Astrocyte of the spinal cord (primary cell): Measurements from ENCODE around the gene LOXL3.

Experiments used
- DNase-seq: peaks from one replicate; pipeline ENCODE4 v3.0.0; 2011; ENCODE audit warnings: low read depth, low spot score
- H3K4me3 ChIP-seq: 2 replicates; pipeline ENCODE4 v1.5.1; 2011; ENCODE audit warnings: low read depth, mild to moderate bottlenecking, low read length, moderate library complexity
- CTCF ChIP-seq: IDR thresholded peaks from 2 replicates; pipeline ENCODE4 v1.5.1; 2012; ENCODE audit warnings: low read depth, mild to moderate bottlenecking, low read length, inconsistent platforms
- in situ Hi-C: cut with HindIII; loops from 2 replicates; pipeline ENCODE4 v1.10.0; 2017; ENCODE audit warnings: low sequenced_read_pairs

LOXL3 gene

GRCh38 chr2:74558284-74559230 is 4.8 kb upstream of the LOXL3 start:
- no peak overlapping the region for H3K4me3 ChIP-seq
- no peak for DNase-seq
- TF ChIP-seq CTCF: no peak
- in situ Hi-C loops: no loop called here

GRCh38 chr2:74556831-74557370 is 3.2 kb upstream of the LOXL3 start:
- H3K4me3 ChIP-seq: no peak overlapping the region
- no peak for DNase-seq
- in situ Hi-C loops: no loop called here
- TF ChIP-seq CTCF: no peak

- no peak for DNase-seq
- in situ Hi-C loops: no loop called here
- TF ChIP-seq CTCF: no peak
- peak overlapping the region; percentile 89 for H3K4me3 ChIP-seq
Observed at GRCh38 chr2:74556159-74556558, 2.4 kb upstream of the LOXL3 start.

GRCh38 chr2:74555610-74556103 is 1.9 kb upstream of the LOXL3 start:
- DNase-seq: no peak
- peak overlapping the region; percentile 89 for H3K4me3 ChIP-seq
- in situ Hi-C loops: no loop called here
- TF ChIP-seq CTCF: no peak

GRCh38 chr2:74554820-74555531 is 1.2 kb upstream of the LOXL3 start:
- in situ Hi-C loops: no loop called here
- DNase-seq: no peak
- peak overlapping the region; percentile 89 for H3K4me3 ChIP-seq
- no peak for TF ChIP-seq CTCF
